Femur (tissue), 1 donor: ENCODE results near the gene CUEDC2.
A peak's percentile ranks its signal among the peaks of the same experiment; 100 is the strongest.

Experiments used
- DNase-seq: peaks from one replicate; pipeline ENCODE4 v3.0.0-alpha.2; 2017

Gene CUEDC2

DNA sequence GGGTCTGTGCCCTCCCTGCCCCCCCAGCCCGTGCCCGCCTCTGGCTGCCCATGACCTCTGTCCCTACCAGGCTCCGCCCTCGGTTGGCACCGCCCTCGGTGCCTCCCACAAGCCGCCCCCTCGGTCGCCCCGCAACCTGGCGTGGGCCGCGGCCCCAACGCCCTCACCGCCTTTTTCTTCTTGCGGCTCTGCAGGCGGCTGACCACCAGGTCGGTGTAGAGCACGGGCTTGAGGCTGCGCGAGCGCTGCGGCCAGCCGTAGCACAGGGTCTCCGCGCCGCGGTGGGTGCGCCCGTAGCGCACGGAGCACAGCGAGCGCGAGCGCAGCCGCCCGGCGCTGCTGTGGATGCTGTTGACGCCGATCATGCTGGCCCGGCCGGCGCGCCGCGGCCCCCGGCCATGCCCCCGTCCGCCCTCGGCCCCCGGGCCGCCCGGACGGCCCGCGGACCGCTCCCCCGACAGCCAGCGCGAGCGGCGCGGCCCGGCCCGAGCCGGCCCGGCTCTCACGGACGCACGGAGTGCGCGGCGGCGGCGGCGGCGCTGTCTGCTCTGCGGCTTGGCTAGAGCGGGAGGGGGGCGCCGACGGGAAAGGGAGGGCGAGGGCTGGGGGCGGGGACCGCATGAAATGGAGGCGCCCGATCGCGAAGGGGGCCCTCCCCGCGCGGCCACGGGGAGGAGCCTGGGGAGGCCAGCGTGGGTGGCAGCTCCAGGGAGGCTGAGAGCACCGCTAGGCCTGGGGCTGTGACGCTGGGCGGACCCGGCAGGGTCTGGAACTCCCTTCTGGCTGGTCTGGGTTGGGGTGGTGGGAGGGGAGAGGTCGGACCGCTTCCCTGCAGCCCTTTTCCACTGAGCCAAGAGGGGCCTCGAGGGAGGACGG lies 23.4 kb downstream of the CUEDC2 start:
- peak; percentile 86 for DNase-seq

DNA sequence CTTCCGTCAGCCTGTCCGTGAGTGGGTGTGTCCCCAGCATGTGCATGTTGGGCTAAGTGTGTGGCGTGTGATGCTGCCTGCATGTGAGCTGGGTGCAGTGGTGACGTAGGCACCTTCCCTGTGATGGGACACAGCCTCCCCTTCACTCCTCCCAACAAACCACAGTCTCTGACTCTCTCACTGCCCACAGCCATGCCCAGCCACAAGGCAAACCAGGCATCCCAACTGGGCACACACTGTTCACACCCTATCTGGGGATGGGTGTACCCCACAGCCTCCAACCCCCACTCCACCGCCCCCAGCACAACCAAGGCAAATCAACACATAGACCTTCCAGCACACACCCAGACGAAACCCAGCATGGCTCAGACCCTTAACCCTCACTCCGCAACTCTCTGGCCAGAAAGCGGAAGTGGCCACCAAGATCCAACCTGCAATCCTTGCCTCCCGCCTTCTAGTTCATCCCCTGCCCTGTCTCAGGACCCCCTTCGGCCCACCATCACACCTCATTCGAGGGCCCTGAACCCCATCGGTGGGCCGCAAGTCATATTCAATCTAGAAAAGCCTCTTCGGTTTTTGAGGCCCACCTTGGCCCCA lies 24.1 kb downstream of the CUEDC2 start:
- DNase-seq = no peak

DNA sequence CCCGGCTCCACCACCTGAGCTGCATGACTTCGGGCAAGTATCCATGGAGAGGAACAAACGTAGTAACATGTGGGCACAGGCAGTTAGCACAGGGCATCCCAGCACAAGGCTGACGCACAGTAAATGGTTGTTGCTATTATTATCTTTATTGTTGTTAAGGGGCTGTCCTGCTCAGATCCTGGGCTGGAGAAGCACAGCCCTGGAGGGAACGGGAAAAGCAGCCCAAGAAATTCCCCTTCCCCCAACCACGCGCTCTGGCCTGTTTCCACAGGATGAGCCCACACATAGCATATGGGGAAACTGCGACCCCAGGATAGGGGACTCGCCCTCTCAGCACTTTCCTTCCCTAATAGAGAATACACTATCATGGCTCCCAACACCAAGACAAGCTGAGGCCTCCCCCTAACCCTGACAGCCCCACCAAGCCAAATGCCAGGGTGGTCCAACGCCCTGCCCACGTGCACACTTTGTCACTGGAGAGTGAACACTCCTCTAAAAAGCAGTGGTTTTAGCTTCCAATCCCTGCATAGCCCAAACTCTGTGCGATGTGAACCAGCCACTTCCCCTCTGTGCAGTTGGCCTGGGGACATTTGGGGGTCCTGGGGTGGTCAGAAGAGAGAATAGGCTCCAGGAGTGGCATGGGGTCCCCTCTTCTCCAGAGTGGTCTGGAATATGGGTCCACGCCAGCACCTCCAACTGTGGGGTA lies 24.8 kb downstream of the CUEDC2 start:
- no peak for DNase-seq

DNA sequence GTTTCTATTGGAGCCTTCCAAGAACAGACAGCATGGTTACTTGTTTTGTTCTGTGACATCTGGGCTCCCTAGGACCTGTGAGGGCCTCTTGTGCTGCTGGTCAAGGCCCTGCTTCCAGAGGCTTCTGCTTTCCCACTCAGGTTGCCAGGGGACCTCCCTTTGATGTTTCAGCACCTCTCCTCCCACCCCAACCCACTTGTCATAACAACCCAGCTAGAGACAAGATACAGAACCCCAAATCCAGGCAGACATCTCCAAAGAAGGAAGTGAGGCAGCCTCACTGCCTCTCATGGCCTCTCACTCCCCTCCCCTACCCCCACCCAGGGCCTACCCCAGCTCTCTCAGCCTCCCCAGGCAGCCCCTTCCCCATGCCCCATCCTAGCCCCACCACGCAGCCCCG lies 25.6 kb downstream of the CUEDC2 start:
- DNase-seq = no peak

DNA sequence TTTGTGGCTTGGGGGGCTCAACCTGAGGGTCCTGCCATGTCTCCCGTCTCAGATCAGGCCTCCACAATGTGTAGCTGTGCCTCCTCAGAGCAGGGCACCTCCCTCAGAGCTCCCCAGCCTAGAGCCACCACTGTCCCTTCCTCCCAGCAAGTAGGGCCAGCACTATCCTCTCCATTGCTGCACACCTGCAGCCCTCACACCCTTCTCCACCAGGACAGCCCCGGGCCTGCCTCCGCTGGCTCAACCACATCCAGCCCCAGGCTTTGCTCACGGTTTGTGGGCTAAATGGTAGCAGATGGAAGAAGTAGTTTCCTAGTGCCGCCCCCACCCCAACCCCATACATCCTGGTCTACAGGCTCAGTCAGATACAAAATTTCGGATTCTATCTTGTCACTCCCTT lies 26.7 kb downstream of the CUEDC2 start:
- no peak for DNase-seq

DNA sequence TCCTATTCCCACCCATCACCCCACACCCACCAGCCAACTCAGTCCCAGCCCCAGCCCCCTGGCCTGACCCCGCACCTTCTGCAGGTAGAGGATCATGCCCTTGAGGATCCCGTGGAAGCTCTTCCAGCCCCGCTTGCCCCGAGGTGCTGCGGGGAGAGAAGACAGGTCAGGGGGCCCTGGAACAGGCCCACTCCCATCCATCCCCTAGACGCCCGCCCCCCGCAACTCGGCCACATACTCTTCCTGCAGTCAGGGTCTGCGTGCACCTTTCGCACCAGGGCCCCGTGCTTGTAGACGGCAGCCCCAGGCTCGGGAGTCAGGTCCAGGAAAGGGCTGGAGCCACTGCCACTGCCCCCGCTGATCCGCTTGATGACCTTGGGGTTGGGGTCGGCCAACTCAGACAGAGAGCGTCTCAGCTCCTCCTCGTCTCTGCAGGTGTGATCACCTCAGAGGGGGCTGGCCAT lies 27.2 kb downstream of the CUEDC2 start:
- no peak for DNase-seq

DNA sequence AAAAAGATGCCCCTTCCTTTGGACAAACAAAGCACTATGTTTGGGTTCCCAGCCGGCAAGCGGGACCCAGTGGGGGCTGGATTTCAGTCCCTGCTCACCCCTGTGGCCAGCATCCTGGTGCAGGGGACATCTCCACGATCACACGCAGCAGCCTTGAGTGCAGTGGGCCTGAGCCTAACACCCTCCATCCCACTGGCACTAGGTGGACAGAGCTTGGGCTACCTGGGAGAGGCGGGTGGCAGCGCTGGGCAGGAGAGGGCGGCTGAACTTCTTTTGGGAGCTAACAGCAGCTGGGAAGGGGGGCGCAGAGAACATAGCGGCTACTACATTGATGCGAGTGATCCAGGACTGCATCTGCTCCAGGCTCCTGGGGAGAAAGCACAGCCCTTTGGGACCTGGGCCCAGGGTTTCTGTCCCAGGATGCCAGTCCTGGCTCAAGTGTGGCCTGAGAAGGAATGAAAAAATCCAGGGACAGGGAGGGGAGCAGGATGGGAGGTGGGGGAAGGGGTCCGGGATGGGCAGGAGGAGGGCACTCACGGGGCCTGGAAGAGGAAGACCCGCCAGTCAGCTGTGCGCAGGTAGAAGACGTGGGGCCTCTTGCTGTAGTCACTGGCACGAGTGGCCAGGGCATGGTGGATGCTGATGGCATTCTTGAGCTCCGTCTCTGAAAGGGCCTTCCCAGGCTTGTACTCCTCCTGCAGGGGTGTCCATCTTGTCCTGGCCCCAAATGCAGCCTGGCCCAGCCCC lies 27.8 kb downstream of the CUEDC2 start:
- DNase-seq = no peak

DNA sequence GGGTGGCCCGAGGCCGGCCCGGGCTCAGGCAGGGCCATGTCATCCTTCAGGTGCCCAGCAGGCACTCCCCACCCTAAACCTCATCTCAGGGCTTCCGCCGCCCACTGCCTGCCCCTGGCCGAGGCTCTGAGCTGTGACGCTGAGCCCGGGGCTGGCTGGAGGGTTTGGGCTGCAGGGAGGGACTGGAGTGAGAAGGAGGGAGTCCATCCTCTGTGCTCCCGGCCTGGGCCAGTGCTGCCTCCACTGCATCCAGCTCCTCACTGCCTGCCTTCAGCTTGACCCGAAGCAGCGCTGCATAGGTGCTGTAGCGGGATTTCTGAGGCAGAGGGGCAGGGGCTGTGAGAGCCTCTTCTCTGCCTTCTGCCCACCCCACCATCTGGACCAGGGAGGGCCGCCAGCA lies 29.3 kb downstream of the CUEDC2 start:
- DNase-seq = no peak

DNA sequence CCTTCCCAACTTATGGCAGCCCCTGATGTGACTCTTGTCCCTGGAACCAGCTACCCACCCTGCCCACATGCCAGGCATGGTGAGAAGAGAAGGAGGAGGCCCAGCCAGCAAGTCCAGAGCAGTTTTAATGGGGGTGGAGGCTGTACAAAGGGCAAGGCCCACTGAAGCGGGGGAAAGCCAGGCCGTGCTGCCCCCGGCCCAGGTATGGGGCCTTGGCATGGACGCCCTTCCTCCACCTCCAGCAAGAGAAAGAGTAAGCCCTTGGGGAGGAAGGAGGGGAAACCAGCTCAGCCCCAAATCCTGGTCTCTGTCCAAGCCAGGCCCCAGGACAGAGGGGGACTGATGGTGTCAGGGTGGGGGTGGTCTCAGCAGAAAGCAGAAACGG lies 29.9 kb downstream of the CUEDC2 start:
- no peak for DNase-seq

DNA sequence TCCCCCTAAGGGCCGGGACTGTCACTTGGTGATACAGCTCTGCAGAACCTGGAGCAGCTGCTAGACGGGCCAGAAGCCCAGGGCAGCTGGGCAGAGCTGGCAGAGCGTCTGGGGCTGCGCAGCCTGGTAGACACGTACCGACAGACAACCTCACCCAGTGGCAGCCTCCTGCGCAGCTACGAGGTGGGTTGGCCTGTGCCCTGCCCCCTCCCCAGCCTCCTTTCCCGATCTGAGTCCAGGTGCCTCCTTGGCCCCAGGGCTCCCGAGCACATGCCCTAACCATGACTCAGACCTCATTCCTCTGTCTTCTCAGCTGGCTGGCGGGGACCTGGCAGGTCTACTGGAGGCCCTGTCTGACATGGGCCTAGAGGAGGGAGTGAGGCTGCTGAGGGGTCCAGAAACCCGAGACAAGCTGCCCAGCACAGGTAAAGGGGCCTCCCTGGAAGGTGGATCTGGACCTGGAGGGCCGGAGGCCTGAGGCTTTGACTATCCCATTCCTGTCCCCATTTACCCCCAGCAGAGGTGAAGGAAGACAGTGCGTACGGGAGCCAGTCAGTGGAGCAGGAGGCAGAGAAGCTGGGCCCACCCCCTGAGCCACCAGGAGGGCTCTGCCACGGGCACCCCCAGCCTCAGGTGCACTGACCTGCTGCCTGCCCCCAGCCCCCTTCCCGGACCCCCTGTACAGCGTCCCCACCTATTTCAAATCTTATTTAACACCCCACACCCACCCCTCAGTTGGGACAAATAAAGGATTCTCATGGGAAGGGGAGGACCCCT lies 30.5 kb downstream of the CUEDC2 start:
- no peak for DNase-seq

DNA sequence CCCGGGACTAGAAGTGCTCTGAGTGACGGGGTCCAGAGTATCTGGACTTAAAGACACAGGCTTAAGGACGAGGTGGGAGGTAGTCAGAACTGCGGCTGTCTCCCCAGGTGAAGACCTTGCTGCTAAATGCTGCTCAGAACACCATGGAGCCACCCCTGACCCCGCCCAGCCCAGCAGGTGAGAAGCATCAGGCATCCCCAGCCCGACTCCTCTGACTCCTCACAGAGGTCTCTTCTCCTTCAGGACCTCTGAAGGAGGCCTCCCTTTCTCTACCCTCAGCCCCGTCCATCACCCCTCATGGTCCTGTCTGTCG lies 31.1 kb downstream of the CUEDC2 start:
- no peak for DNase-seq

DNA sequence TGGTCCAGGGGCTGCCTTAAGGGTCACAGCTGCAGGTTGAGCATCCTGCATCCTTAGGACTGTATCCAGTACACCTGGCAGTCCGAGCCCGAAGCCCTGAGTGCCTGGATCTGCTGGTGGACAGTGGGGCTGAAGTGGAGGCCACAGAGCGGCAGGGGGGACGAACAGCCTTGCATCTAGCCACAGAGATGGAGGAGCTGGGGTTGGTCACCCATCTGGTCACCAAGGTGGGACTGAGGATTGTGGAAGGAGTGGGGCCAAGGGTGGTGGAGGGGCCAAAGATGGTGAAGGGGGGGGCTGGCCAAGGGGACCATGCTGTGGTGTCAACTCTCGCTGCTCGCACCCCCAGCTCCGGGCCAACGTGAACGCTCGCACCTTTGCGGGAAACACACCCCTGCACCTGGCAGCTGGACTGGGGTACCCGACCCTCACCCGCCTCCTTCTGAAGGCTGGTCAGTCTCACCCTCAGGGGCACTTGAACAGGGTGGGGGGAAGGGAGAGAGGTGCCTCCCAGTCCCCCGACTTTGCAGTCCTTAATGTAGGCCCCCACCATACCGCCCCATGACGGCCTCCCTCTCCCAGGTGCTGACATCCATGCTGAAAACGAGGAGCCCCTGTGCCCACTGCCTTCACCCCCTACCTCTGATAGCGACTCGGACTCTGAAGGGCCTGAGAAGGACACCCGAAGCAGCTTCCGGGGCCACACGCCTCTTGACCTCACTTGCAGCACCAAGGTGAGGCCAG lies 31.6 kb downstream of the CUEDC2 start:
- DNase-seq = peak; percentile 21

DNA sequence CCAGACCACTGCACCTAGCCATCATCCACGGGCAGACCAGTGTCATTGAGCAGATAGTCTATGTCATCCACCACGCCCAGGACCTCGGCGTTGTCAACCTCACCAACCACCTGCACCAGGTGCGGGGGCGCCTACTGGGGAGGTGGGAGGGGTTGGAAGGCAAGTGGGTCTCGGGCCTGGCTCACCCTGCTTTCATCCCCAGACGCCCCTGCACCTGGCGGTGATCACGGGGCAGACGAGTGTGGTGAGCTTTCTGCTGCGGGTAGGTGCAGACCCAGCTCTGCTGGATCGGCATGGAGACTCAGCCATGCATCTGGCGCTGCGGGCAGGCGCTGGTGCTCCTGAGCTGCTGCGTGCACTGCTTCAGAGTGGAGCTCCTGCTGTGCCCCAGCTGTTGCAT lies 32.3 kb downstream of the CUEDC2 start:
- no peak for DNase-seq

DNA sequence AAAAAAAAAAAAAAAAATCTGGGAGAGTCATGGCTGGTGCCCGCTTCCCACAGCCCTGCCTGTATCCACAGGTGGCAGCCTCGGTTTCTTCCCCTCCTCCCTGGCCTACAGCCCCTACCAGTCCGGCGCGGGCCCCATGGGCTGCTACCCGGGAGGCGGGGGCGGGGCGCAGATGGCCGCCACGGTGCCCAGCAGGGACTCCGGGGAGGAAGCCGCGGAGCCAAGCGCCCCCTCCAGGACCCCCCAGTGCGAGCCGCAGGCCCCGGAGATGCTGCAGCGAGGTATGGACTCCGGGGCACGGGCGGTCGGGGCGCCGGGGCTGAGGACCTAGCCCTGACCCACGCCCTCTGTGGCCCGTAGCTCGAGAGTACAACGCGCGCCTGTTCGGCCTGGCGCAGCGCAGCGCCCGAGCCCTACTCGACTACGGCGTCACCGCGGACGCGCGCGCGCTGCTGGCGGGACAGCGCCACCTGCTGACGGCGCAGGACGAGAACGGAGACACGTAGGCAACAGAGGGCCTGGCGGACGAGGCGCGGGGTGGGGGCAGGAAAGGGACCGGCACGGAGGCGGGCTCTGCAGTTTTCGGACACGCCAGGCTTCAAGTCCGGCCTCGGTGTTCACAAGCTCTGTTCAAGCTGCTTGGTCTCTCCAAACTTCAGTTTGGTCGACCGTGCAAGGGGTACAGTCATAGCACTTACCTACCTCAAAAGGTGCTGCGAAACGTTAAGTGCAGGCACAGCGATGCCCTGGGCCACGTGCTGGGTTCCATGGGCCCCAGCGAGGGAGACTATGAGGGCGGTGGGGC lies 33.0 kb downstream of the CUEDC2 start:
- peak; percentile 92 for DNase-seq

DNA sequence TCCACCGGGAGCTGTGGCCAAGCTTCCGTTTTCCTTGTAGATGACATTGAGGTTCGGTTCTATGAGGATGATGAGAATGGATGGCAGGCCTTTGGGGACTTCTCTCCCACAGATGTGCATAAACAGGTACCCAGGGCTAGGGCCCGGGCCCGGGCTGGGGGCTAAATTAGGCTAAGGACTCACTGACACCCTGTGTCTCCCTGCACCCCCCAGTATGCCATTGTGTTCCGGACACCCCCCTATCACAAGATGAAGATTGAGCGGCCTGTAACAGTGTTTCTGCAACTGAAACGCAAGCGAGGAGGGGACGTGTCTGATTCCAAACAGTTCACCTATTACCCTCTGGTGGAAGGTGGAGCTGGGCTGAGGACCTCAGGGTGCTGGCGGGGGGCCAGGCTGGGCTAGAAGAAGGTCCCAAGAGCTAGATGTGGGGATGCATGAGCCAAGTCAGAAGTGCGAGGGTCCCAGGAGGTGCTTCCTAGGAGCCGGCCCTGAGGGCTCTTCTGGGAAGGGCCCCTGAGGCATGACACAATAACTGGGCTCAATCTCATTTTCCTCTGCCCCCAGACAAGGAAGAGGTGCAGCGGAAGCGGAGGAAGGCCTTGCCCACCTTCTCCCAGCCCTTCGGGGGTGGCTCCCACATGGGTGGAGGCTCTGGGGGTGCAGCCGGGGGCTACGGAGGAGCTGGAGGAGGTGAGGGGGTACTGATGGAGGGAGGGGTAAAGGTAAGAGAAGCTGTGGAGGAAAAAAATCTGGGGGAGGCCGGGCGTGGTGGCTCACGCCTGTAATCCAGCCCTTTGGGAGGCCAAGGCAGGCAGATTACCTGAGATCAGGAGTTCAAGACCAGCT lies 34.0 kb downstream of the CUEDC2 start:
- no peak for DNase-seq

DNA sequence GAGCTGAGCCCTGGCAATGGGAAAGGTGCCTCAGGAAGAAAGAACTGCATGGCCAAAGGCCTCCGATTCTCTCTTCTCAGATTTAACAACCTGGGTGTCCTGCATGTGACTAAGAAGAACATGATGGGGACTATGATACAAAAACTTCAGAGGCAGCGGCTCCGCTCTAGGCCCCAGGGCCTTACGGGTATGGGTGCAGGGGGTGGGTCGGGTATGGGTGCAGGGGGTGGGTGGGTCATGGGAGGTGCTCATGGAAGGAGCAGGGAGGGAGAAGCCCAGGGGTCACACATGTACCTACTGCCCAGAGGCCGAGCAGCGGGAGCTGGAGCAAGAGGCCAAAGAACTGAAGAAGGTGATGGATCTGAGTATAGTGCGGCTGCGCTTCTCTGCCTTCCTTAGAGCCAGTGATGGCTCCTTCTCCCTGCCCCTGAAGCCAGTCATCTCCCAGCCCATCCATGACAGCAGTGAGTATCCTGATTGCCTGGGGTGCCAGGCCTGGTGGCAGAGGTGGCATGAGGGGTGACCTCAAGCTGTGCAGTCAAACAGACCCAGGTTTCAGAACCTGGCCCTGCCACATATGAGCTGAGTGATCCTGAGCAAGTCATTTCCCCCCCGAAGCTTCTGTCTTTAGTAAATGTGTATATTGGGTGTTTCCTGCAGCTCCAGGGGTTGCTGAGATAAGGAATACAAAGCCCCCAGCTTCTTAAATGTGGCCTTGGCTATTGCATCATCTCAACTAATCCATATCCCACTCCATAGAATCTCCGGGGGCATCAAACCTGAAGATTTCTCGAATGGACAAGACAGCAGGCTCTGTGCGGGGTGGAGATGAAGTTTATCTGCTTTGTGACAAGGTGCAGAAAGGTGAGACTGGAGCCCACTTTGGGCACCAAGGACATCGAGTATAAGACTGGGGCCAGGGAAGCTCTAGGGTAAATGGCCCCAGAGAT lies 34.9 kb downstream of the CUEDC2 start:
- no peak for DNase-seq

DNA sequence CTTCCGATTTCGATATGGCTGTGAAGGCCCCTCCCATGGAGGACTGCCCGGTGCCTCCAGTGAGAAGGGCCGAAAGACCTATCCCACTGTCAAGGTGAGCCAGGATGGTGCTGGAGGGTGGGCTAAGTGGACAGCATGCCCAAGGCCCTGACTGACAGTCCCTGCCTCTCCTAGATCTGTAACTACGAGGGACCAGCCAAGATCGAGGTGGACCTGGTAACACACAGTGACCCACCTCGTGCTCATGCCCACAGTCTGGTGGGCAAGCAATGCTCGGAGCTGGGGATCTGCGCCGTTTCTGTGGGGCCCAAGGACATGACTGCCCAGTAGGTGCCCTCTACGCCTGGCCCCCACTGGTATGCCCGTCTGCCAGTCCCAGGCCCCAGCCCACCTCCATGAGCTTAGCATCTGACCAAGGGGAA lies 35.6 kb downstream of the CUEDC2 start:
- no peak for DNase-seq

DNA sequence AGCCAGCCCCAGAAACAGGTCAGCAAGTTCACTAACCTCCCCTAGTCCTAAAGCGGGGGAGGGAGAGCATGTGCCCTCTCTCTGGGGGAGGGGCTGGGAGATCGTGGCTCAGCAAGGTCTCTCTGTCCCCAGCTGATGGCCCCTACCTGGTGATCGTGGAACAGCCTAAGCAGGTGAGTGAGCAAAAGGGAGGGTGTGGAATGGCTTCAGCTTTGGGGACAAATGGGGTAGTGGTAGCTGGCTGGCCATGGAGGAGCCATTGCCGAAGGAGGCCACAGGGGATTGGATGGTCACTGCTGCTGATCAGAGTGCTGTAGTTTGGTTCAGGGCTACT lies 36.1 kb downstream of the CUEDC2 start:
- DNase-seq = no peak
